ENCODE measurements around the gene TTC31.

Gene TTC31

GRCh38 chr2:74488643-74489481 lies 6.0 kb downstream of the TTC31 start:
- no peak for DNase-seq

- no peak for DNase-seq
Observed at GRCh38 chr2:74489906-74490305, 7.0 kb downstream of the TTC31 start.

GRCh38 chr2:74491648-74492544 lies 9.0 kb downstream of the TTC31 start:
- no peak for DNase-seq

- no peak for DNase-seq
Observed at GRCh38 chr2:74493546-74493945, 10.7 kb downstream of the TTC31 start.

GRCh38 chr2:74495440-74495839 lies 12.6 kb downstream of the TTC31 start:
- no peak for DNase-seq

- no peak for DNase-seq
Observed at GRCh38 chr2:74496997-74497776, 14.3 kb downstream of the TTC31 start.

GRCh38 chr2:74497777-74498499 lies 15.1 kb downstream of the TTC31 start:
- no peak for DNase-seq

- no peak for DNase-seq
Observed at GRCh38 chr2:74498500-74499266, 15.8 kb downstream of the TTC31 start.

- no peak for DNase-seq
Observed at GRCh38 chr2:74499267-74499939, 16.5 kb downstream of the TTC31 start, which contains the start of gene LBX2. TSS of gene LBX2 (minus strand) at chr2:74499603. CDS start at chr2:74499537, 66 bp downstream.

- DNase-seq: no peak
Observed at GRCh38 chr2:74499940-74500577, 17.2 kb downstream of the TTC31 start.

- no peak for DNase-seq
Observed at GRCh38 chr2:74500578-74500946, 17.7 kb downstream of the TTC31 start.

GRCh38 chr2:74501335-74502071 lies 18.6 kb downstream of the TTC31 start:
- DNase-seq: no peak

GRCh38 chr2:74502147-74502719 lies 19.4 kb downstream of the TTC31 start:
- no peak for DNase-seq

GRCh38 chr2:74502720-74503505 lies 20.0 kb downstream of the TTC31 start:
- DNase-seq: peak; percentile 84

- DNase-seq: no peak
Observed at GRCh38 chr2:74503506-74504475, 20.9 kb downstream of the TTC31 start.

GRCh38 chr2:74504591-74504990 lies 21.7 kb downstream of the TTC31 start:
- no peak for DNase-seq
